ENCODE results near the gene CADPS. TPM values are rescaled to one million over a fixed set of nuclear protein-coding genes. Genes with fewer than 3 reads are reported as not detected.

CADPS gene
- polyA plus RNA-seq, 10 donors, result 1.0 to 5.4 (median 2.9) TPM

DNA sequence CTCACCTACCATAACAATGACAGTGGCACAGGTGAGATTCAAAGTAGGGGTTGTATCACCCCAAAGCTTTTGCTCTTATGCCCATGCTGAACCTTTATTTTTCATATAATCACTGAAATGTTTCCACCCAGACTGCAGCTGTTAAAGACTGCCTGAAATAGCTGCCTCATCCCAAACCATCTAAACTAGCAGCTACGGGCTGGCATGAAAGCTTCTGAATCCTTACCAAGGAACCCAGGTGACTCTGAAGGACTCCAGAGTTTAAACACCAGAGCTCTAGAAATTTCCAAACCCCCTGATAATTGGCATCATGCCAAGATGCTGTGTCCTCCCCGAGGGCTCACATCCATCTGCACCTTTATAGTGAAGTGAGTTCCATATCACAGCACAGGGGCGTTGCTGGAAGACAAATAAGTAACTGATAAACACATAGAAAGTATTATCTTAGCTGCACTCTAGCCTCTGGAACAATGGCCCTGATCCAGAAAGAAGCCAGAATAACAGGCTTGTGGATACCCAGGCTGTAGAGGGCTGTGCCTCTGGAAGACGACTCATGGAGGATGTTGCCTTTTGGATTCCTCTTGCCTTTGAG, 238.9 kb downstream of the CADPS start:
- no peak for DNase-seq

DNA sequence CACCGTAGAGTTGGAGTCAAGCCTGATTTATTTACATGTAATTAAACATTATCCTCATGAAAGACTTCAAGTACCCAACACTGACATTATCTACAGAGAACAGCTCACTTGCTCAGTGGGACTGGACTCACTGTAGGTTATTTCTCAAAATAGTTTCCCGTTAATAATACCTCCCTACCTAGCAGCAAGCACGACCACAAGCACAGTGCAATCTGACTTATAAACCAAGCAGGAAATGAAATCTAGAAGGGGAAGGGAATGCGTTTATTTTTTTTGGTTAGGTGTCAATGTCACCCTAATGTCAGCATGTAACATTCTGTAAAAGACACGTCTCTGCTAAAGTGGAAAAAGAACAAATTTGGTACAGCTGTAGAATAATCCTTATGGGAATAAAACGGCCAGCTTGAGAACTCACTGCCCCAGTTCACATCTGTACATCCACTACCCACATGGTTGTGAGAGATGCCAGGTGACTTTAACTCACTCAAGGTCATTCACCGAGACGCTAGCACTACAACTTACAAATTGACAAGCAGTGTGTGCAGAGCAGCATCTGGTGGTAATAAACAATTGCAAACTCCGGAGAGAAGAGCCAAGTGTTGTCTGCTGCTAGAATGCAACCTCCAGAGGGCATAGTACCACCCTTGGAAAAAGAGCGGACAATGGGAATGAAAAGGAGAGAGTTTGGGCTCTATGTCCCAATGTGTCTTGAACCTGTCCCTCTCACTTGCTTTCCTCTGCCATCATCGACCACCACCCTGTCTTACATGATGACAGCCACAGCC, 242.5 kb downstream of the CADPS start:
- no peak for DNase-seq

DNA sequence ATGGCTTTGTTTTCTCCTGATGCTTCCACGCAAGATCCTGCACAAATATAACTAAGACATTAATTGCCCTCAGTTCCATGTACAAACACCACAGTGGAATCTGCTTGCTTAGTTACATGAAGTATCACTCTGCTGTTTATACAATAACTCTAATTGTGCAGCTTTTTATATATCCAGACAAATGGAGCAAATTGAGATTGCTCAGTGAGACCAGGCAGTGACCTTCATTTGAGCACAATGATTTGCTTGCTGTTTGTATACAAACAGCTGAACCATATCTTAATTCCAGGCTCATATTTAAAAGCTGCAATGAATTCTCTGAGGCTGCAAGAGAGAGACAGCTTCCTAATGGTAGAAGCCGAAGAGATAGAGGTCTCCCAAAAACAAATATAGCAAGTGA, 243.7 kb downstream of the CADPS start:
- no peak for DNase-seq

DNA sequence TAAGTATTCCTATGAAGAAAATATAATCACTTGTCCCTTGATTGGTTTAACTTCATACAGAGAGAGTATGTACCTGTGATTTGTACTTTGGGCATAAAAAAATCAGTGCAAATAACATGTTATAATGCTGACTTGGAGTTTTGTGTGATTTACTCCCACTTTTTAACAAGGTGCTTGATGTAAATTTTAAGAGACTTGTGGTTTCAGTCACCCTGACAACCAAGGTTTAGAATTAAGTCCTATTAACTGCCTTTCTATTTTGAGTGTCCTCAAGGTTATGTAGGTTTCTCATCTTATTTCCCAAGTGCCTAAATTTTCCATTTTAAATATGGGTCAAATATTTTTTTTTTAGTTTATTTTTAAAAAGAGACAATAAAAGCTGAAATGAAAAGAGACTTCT, 244.6 kb downstream of the CADPS start:
- DNase-seq, result no peak

DNA sequence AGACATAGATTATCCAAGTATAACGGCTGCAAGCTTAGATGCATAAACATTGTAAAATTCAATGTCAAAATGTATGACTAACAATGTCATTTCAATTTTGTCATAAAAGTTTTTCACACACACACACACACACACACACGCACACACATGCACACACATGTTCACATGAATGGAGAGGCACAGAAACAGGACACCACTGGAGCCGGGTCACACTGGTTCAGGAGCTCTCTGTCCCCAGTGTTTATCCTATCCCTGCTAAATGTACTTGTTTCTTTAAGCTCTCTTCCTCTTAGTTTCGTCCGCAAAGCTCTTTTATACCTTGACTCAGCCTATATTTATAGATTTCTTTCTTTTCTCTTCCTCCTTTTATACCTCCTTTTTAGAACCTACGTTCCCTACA, 249.9 kb downstream of the CADPS start:
- DNase-seq, result no peak

DNA sequence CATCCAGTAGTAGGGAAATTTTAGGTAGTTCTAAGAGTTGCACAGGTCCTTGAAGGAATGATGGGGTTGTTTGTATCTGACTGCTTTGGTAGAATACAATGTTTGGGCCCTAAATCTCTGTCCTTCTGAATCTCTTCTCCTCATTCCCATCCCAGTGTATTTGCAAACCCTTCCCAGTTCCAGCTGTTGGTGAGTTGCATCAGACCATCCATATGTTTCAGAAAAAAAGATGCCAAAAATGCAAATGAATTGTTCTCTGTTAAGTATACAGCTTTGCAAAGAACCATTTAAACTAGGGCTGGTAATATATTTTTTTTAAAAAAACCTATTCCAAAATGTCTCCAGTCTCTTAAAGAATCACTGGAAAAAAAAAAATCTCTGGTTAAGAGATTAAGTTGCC, 251.0 kb downstream of the CADPS start:
- no peak for DNase-seq

DNA sequence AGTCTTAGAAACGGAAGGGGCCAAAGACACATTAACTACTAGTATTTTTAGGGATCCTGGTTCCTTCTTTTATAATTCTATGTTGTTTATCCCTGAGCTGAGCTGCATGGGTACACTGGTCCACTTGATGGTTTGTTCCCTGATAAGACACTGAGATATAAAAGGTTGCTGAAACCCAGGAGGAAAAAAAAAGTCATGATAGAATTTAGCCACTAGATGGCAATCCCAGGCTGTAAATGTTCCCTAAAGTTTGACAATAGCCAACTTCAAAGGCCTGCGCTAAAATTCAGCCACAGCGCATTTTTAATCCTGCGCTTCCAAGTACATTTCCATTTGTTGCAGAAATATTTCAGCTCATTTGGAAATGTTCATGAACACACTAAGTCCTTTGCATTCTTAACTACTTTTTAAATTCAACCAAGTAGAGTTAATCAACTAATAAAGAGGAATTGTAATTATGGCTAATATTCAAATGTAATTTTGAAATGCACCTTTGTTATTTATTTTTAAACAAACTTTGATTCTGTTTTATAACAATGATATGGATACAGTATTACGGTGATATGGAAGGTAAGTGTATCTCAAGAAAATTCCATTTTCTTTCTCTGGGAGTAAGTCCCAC, 252.6 kb downstream of the CADPS start:
- DNase-seq, result peak; percentile 42 to 66 (median 51)

DNA sequence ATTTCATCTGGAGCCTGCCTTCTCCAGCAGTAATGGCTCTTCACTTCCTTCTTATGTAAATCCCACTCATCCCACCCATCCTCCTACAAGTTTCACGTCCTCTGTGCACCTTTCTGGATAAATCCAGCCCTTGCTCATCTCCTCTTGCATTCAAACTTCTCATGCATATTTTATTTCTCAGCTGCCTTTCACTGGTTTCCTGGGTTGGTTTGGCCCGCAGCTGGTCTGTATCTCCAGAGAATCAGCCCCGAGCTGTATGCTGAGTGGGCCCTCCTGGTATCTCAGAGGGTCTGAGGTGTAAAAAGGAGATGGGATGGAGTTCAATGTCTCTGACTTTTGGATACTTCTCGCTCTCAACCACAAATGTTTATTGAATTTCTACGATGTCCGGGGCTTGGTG, 253.3 kb downstream of the CADPS start:
- no peak for DNase-seq

DNA sequence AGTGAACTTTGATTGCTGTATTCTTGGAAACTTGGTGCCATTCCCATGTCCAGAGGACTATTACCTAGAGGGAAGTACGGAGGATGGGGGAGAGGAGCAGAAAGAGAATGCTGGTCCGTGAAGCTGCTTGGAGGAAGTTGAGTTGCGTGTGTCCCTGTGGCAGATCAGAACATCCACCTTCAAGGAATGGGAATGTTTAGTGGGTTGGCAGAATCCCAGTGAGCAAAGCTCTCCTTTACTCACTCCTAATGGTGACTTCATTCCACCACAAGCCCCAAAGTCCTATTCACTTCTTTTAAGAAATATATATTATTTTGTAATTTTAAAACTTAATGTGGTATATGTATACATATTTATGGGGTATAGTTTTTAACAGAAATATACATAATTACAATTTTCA, 254.0 kb downstream of the CADPS start:
- no peak for DNase-seq

DNA sequence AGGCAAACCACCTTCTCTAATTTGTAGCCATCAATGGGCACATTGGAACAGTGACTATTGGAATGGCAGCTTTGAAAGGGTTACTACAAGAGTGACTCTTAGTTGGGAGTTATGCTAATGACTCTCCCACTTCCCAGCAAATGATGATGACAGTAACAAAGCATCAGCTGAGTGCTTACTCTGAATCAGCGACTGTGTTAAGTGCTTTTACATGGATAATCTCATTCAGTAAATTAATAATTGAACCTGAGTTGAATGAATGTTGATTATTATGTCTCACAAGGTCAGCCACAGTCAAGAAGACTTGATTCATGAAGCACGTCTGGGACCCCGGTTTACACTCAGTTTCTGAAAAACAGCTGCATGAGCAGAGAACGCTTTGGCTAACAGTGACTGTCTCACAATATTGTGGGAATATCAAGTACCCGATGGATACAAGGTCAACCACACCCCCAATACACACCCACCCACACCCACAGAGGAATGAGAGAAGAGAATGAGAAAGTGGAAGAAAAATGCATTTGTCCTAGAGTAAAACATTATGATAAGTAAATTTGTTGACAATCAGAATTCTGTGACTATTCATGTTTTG, 259.9 kb downstream of the CADPS start:
- no peak for DNase-seq

DNA sequence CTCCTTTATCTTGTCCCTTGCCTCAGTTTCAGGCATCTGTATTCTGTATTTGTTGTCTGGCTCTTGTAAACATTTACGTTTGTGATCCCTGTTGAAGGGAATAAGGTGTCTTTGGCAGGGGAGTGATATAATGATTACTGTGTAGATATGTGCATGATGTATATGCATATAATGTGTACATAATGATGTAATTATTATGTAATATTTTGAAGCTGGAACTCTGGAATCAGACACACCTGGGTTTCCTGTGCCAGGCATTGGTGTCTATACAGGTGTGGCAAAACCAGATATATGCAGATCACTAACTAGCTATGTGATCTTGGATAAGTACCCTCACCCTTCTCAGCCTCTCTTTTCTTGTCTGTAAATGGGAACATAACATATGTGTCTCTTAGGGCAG, 260.7 kb downstream of the CADPS start:
- no peak for DNase-seq

DNA sequence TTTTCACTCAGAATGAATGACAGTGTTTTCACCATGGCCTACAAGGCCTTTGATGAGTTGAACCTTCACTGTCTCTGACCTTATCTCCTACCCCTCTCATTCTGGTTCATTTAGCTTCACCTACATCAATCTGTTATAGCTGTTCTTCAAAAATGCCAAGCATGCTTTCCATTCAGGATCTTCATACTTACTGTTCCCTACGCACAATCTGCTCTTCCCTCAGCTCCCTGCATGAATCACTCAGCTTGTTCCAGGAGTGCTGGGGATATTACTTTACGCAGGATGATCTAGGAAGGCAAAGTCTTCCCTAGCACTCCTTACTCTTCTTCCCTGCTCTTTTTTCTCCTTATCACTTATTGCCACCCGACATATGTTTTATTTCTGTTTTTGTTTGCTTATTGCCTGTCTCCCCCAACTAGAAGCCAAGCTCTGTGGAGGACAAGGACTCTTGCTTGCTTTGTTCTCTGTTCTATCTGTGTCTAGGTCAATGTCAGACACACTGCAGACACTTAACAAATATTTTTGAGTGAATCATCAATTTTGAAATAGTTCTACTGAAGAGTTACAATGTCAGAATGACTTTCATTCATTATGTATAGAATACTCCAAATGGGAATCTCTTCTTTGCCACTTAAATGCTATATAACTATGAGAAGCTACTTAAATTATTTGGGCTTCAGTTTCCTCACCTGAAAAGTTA, 263.5 kb downstream of the CADPS start:
- peak in 1 of 3 donors; percentile 61 for DNase-seq

DNA sequence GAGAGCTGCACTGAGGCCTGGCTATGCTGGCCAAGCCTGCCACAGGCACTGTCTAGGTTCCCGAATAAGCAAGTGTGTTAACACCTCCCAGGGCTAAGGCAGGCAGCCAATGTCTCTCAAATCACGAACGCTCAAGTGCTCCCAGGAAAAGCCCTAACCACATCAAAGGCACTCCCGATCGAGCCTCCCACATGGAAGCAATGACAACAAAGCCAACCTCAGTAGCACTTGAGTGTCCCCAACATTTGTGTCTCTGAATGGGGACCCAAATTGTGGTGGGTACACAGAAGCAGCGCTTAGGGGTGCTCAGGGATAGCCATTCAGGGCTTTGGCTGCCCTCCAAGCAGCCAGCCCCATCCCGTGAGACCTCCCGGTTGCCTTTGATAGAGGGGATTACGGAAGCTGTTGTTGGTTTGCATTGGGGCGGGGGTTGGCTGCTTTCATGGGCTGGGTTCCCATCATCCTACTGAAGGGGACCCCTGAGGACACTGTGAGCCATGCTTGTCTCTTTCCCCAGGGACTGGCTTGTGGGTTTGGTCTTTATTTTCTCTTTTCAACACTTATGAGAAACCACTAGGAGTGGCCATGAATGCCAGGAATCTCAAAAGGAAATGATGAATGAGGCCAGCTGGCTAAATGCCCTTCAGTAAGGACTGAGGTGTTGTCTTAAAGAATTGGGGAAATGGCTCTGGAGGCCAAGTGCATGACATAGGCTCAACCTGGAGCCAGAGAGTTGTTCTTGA, 267.8 kb downstream of the CADPS start:
- peak in 1 of 3 donors; percentile 84 for DNase-seq

DNA sequence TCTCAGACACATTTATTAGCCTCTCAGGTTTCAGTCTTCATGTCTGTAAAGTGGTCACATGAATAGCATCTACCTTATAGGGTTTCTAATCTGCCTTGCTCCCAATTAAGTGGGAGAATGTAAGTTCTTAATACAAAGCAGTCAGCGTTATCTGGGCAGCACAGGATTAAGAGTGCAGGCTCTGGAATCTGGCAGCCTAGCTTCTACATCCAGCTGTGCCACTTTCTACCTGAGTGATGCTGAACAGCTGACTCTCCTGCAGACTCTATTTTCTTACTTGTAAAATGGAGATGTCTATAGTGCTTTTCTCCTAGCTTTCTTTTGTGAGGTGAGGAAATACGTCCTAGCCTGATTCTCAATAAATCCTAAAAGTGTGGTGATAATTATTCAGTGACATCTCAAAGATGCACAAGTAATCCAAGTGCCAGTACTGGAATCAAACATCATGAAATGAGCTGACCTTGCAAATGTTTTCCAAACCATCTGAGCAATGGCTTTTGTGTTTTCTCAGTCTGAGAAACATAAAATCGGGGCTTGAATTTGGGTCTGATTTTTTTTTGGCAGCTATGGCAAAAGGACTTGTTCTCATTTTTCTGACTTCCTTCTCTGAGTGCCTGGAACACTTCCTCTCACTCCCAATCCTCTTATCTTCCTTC, 269.7 kb downstream of the CADPS start:
- no peak for DNase-seq

DNA sequence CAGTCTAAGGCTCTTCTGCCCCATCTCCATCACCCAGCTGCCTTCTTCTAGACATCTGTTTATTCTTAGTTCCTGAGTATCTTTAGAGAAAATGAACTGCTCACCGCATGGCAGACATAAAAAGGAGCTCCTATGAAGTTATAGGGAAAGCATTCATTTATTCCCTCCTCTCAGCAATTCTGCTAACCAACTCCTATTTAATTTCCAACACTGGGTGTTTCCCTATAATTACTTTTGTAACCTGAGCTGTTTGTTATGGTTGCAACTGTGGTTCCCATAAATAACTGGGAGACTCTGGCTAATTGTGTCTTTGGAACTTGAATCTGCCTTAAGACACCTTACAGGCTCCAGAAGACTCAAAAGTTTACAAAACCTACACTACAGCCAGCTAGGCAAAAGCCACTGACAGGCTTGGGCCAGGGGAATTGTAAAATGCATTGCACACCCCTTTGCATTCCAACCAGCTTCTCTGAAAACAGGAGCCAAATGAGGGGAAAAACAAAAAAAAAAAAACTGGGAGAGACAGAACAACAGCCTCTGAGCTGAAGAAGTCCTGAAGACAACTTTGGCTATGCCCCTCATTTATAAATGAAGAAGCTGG, 270.4 kb downstream of the CADPS start:
- DNase-seq, result no peak

DNA sequence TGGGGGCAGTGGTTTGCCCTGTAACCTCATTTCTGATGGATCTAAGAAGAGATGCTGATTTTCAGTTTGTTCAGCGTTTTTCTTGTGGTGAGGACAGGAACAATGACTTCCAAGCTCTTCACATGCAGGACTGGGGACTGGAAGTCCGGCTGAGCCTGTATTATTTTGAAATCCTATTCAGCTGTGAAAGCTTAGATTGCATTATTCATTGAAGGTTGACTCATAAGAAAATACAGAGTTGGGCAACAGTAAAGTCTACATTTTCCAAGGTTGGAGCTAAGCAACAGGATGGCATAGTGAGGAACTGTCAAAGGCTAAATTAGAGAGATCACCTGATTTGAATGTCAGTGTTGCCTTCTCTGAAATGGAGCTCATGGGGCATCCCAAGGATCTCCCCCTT, 270.9 kb downstream of the CADPS start:
- peak in 1 of 3 donors; percentile 60 for DNase-seq

DNA sequence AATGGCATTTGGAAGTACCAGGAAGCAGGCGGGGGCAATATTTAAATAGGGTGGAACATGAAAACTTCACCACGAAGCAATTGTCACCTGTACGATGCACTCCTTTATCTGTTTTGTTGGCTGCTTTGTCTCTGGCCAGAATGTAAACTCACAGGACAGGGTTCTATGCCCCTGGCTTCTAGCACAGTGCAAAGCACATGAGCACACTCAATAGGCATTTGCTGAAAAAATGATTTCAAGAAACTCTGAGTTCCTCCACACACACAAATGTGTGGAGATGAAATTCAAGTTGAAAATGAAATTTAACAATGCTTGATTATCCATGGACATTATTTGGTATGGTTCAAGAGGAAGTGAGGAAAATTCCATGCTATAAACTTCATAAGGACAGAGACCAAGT, 272.2 kb downstream of the CADPS start:
- no peak for DNase-seq

DNA sequence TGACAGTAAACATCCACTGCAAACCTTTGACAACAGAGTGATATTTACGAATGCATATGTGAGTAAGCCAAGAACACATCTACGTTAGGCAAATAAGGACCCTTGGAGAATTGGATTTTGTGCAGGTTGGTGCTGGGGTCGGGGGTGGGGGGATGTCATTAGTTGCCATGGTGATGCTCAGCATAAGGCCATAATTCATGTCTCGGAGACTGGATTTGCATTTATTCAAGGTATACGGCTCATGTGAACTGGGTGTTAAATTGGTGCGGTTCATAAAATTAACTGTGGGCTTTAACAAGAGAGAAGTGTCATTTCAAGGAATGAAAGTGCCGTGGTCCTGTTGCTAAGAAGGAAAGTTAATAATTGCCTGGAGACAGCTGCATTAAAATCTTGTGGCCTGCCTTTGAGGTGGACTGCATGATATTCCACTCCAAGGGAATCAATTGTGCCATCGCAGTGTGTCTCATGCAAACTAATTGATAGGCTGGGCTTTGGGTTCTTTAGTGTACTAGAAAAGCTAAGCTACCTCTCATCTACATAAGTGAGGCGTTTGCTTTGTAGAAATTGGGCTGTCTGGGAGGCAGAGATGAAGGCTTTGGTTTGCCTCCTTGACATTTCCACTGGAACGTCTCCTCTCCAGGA, 273.0 kb downstream of the CADPS start:
- no peak for DNase-seq

DNA sequence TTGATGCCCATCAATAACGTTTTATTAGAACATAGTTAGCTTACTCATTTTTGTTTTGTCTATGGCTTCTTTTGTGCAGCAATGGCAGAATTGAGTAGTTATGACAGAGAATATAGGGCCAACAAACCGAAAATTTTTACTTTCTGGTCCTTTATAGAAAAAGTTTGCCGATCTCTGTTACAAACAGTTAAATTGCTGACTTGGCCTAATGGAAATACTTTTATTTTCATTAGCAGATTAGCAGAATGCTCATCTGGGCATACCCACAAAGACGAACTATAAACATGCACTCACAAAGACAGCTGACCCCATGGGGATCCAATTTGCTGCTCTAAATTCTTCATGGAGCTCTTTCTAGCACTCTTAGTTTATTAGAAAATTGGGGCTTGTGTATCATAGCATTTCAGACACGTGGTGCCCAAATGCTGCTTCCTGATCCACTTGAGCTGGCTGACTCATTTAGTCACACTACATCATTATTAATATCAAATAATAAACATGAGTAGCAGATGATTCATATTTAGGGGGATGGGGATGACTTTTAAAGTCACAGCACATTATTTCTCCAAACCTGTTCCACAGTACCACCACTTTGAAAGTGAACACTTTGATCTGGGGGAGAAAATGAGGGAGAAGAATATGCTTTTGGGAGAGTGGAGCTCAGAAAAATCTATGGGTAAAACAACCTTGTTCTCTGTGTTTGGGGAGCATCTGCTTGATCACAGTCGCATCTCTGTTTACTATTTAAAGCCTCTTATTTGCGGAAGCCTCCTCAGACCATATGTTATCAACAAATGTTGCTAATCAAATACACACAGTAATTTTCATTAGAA, 273.8 kb downstream of the CADPS start:
- peak in 1 of 3 donors; percentile 60 for DNase-seq
